Fibroblast of lung (primary cell): ENCODE results near the gene PKD2L2. TPM values are rescaled to one million over a fixed set of nuclear protein-coding genes. Genes with fewer than 3 reads are reported as not detected.
"Not testable (repeated sequence)": the region's sequence is repeated elsewhere in the genome, so short reads cannot be mapped to it uniquely, and the experiment has no call there.

Source experiments
- DNase-seq, 2 donors: peaks; one replicate each; pipeline versions ENCODE4 v3.0.0 to v3.0.0-alpha.2; 2010; ENCODE audit warnings: low read depth in 2 of 2
- H2AFZ ChIP-seq: 2 replicates; pipeline ENCODE4 v1.5.1; 2012; ENCODE audit warnings: low read length, control low read depth, inconsistent platforms
- H3K27ac ChIP-seq: 2 replicates; pipeline ENCODE4 v1.5.1; 2011; ENCODE audit warnings: low read length, control low read depth; ENCODE audit not compliant: insufficient read depth
- H3K27me3 ChIP-seq: 2 replicates; pipeline ENCODE4 v1.5.1; 2011; ENCODE audit warnings: mild to moderate bottlenecking, low read length; ENCODE audit not compliant: control insufficient read depth, insufficient read depth
- H3K36me3 ChIP-seq: 2 replicates; pipeline ENCODE4 v1.5.1; 2011; ENCODE audit warnings: low read length; ENCODE audit not compliant: control insufficient read depth, insufficient read depth
- H3K4me1 ChIP-seq: 2 replicates; pipeline ENCODE4 v1.5.1; 2011; ENCODE audit warnings: low read length; ENCODE audit not compliant: control insufficient read depth, insufficient read depth; ENCODE audit errors: extremely low read depth
- H3K4me2 ChIP-seq: 2 replicates; pipeline ENCODE4 v1.5.1; 2011; ENCODE audit warnings: low read length, control low read depth; ENCODE audit not compliant: insufficient read depth; ENCODE audit errors: extremely low read depth
- H3K4me3 ChIP-seq, 4 experiments: fragments of 200-600 bp in 1 of 4; sonication (generic) in 1 of 4; replicated peaks in 1 of 4; 2 replicates each; pipeline ENCODE4 v1.5.1; 2011 to 2016; ENCODE audit warnings: low read length in 4 of 4, low read depth in 3 of 4, mild to moderate bottlenecking in 3 of 4, control low read depth in 2 of 4, inconsistent platforms in 1 of 4, mixed read lengths in 1 of 4; ENCODE audit not compliant: insufficient read depth in 1 of 4; ENCODE audit errors: control extremely low read depth in 1 of 4
- H3K79me2 ChIP-seq: 2 replicates; pipeline ENCODE4 v1.5.1; 2012; ENCODE audit warnings: mild to moderate bottlenecking, low read length, inconsistent platforms; ENCODE audit not compliant: control insufficient read depth, insufficient read depth
- H3K9ac ChIP-seq: 2 replicates; pipeline ENCODE4 v1.5.1; 2011; ENCODE audit warnings: mild to moderate bottlenecking, low read length, control low read depth; ENCODE audit not compliant: insufficient read depth
- H3K9me3 ChIP-seq: 2 replicates; pipeline ENCODE4 v1.5.1; 2012; ENCODE audit warnings: low read depth, low read length; ENCODE audit not compliant: control insufficient read depth, insufficient read depth
- H4K20me1 ChIP-seq: 2 replicates; pipeline ENCODE4 v1.5.1; 2011; ENCODE audit warnings: low read length; ENCODE audit not compliant: control insufficient read depth, insufficient read depth; ENCODE audit errors: extremely low read depth
- CTCF ChIP-seq, 2 donors: IDR thresholded peaks in 1 of 2; conservative IDR thresholded peaks in 1 of 2; 1 replicate in 1 of 2; 2 replicates in 1 of 2; pipeline ENCODE4 v1.5.1; 2011 to 2012; ENCODE audit warnings: low read length in 2 of 2, control low read depth in 1 of 2, inconsistent platforms in 1 of 2, low read depth in 1 of 2, mild to moderate bottlenecking in 1 of 2
- EZH2 ChIP-seq: IDR thresholded peaks from 2 replicates; pipeline ENCODE4 v1.5.1; 2012; ENCODE audit warnings: low read length, control low read depth, mild to moderate bottlenecking; ENCODE audit errors: missing control alignments
- polyA plus RNA-seq, 2 donors: library from polyadenylated mRNA; depleted of rRNA in 1 of 2; stranded (reverse) in 1 of 2; unstranded in 1 of 2; fragments of >200 nt; gene quantifications; 2 replicates each; pipeline ENCODE4 v1.2.1, GENCODE V29; 2011 to 2012; ENCODE audit warnings: missing spikeins in 1 of 2
- total RNA-seq: library from RNA; depleted of rRNA; stranded (reverse); fragments of >200 nt; gene quantifications from 2 replicates; pipeline ENCODE4 v1.2.1, GENCODE V29; 2014

The PKD2L2 gene
- total and polyA plus RNA-seq, 2 donors (not counting 1 experiment from before 2014, with no cell fraction given): not detected

GRCh38 chr5:137858954-137859353 is 30.3 kb upstream of the PKD2L2 start:
- peaks cover 2% of the 10 kb centered on the region for H3K4me1 ChIP-seq
- no peak overlapping the region for H3K27ac ChIP-seq
- H3K27me3 ChIP-seq: no peaks in the 10 kb centered on the region
- H3K79me2 ChIP-seq: no peaks in the 10 kb centered on the region
- no peak overlapping the region for H3K9ac ChIP-seq
- DNase-seq: no peak
- peak overlapping the region; percentile 64 for H3K4me2 ChIP-seq
- H4K20me1 ChIP-seq: no peaks in the 10 kb centered on the region
- H2AFZ ChIP-seq: peak overlapping the region; percentile 81
- no peaks in the 10 kb centered on the region for H3K9me3 ChIP-seq
- TF ChIP-seq EZH2: no peak
- no peak for TF ChIP-seq CTCF (conservative IDR thresholded peaks at IDR 0.05 in 1 of 2, IDR thresholded peaks at IDR 0.05 in 1 of 2; ENCODE audit: low read depth in 1 of 2, low read length in 2 of 2)
- H3K4me3 ChIP-seq: no peak overlapping the region
- no peaks in the 10 kb centered on the region for H3K36me3 ChIP-seq

GRCh38 chr5:137862251-137862650 is 27.0 kb upstream of the PKD2L2 start:
- peaks cover 2% of the 10 kb centered on the region for H3K4me1 ChIP-seq
- no peak for DNase-seq
- no peak overlapping the region for H3K27ac ChIP-seq
- TF ChIP-seq CTCF (conservative IDR thresholded peaks at IDR 0.05 in 1 of 2, IDR thresholded peaks at IDR 0.05 in 1 of 2; ENCODE audit: low read depth in 1 of 2, low read length in 2 of 2) (no peak), EZH2 (no peak)
- no peak overlapping the region for H3K4me3 ChIP-seq
- no peaks in the 10 kb centered on the region for H3K9me3 ChIP-seq
- no peaks in the 10 kb centered on the region for H3K79me2 ChIP-seq
- H3K27me3 ChIP-seq: no peaks in the 10 kb centered on the region
- H3K36me3 ChIP-seq: no peaks in the 10 kb centered on the region
- H3K4me2 ChIP-seq: no peak overlapping the region
- H2AFZ ChIP-seq: no peak overlapping the region
- H4K20me1 ChIP-seq: no peaks in the 10 kb centered on the region
- no peak overlapping the region for H3K9ac ChIP-seq

- not testable (repeated sequence) for DNase-seq, H3K27me3 ChIP-seq, H3K27ac ChIP-seq, H2AFZ ChIP-seq, H3K4me3 ChIP-seq, H3K9me3 ChIP-seq, H3K4me1 ChIP-seq, H3K4me2 ChIP-seq, H3K36me3 ChIP-seq, H3K9ac ChIP-seq, H4K20me1 ChIP-seq, H3K79me2 ChIP-seq
These were observed 25.6 kb upstream of the PKD2L2 start for GRCh38 chr5:137863653-137864052.
